Measurements from ENCODE around the gene MBNL1.
A peak's percentile ranks its signal among the peaks of the same experiment; 100 is the strongest.

MBNL1 gene

DNA sequence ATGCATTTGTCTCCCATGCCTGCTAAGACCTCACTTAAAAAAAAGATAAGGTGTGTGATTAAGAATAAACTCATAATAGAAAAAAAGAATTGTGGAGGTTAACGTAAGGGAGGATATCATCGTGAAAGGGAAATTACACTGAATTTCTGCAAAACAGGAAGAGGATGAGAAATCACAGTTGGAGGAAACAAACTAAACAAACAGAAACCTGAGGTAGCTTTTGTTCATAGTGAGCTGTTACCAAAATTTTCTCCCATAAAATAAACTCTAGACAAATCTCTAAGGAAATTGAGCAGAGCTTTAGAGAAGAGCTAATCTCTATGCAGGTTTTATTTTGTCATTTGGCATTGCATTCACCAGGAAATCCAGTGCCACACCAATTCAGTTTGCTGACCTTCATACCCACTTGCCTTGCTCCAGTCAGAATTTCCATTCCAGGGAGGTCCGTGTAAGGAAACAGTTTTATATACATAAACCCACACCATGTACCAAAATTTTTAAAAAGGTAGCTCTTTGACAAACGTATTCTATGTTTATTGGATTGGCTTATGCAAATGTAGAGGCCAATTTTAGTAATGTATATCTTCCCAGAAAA is 231.2 kb downstream of the MBNL1 start:
- no peak for DNase-seq

DNA sequence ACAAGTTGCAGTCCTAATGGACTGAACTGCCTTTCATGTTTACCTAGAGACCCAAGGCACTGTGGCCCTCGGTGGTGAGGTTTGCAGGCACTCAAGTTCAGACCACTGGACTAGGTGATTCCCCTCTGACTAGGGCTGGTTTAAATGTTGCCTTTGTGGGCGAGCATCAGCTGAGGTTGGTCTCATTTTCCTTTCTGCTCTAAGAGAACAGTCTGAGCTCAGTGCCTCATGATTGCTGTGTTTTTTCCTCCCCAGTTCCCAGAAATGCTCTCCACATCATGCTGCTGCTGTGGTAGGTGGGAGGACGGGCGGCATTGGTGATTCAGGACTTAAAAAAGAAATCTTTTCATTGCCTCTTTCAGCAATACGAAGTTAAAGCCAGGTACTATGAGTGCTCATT is 237.2 kb downstream of the MBNL1 start:
- no peak for DNase-seq

- peak; percentile 76 for DNase-seq
Measured at GRCh38 chr3:152508705-152509104, 240.0 kb downstream of the MBNL1 start.

DNA sequence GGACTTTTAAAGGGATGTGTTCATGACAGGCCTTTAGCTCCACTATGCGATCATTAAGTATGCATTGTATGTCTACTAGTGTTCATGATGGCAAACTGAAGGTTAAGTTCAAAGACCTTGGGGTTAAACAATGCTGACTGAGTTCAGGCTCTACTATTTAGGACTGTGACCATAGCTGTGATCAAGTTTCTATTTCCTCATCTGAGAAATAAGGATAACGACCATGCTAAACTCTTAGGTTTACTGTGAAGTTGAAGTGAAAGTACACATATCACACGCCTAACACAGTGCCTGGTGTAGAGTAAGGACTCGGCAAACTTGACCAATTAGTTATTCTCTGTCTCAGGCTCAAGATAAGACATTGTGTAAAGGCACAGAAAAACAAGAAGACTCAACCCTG is 243.2 kb downstream of the MBNL1 start:
- DNase-seq, result no peak

GRCh38 chr3:152513301-152513960 is 244.7 kb downstream of the MBNL1 start:
- DNase-seq, result no peak

Measured in NCI-H82 (cell line).